Thoracic aorta (tissue), 2 donors: ENCODE data around the gene MBNL1. TPM values are rescaled to one million over a fixed set of nuclear protein-coding genes. Genes with fewer than 3 reads are reported as not detected.
A peak's percentile ranks its signal among the peaks of the same experiment; 100 is the strongest.

ENCODE experiments used
- ATAC-seq: fragments of 150-250 bp; one replicate; pipeline ENCODE4 v1.8.0; 2017; ENCODE audit warnings: low read depth; ENCODE audit not compliant: insufficient number of reproducible peaks, low FRiP score
- DNase-seq: peaks from one replicate; pipeline ENCODE4 v3.0.0-alpha.2; 2020; ENCODE audit warnings: low spot score
- H3K27ac ChIP-seq, 2 donors: fragments of 200-600 bp; sonication (generic); 1 replicate in 1 of 2; 2 replicates in 1 of 2; pipeline ENCODE4 v1.5.1; 2016; ENCODE audit warnings: mild to moderate bottlenecking in 2 of 2, moderate library complexity in 2 of 2
- H3K27me3 ChIP-seq: fragments of 200-600 bp; sonication (generic); replicated peaks from 2 replicates; pipeline ENCODE4 v1.6.0; 2016; ENCODE audit warnings: mild to moderate bottlenecking; ENCODE audit not compliant: insufficient read depth
- H3K36me3 ChIP-seq: fragments of 200-600 bp; sonication (generic); one replicate; pipeline ENCODE4 v1.5.1; 2016
- H3K4me1 ChIP-seq, 2 donors: fragments of 200-600 bp; sonication (generic); 1 replicate in 1 of 2; 2 replicates in 1 of 2; pipeline versions ENCODE4 v1.5.1 to v1.6.0; 2016; ENCODE audit warnings: low read depth in 2 of 2, mild to moderate bottlenecking in 1 of 2; ENCODE audit not compliant: control insufficient read depth in 1 of 2
- H3K4me3 ChIP-seq: fragments of 200-600 bp; sonication (generic); 2 replicates; pipeline ENCODE4 v1.5.1; 2016; ENCODE audit warnings: mild to moderate bottlenecking
- H3K9me3 ChIP-seq: fragments of 200-600 bp; sonication (generic); 2 replicates; pipeline ENCODE4 v1.5.1; 2016
- total RNA-seq, 2 donors: library from RNA; depleted of rRNA; stranded (reverse); fragments of >200 nt; gene quantifications; one replicate each; pipeline versions ENCODE4 v1.1.0 to v1.2.3, GENCODE V29; 2016
- TF ChIP-seq, protein P1 (sequence below): fragments of 200-600 bp; sonication (generic); IDR thresholded peaks from one replicate; pipeline ENCODE4 v1.5.1; 2019; ENCODE audit warnings: antibody characterized with exemption

The MBNL1 gene
- total RNA-seq, 2 donors from 2014 or later = 783 to 1,062 TPM

DNA sequence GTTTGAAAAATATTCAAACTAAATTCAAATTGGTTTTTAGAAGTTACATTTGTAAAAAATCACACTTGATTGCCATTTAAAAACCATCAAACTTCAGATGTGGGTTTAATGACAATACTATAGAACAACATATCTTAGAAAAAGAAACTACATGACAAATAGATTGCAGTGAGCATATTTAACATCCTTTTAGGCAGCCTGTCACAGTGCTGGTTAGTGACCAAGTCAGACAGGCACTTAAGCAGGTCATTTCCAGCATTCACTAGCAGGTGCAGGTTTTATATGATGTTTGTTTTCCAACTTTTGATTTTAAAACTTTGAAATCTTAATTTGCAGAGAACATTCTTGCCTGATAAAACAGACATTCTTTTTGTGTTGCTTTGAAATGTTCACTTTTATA is 115.7 kb downstream of the MBNL1 start:
- no peak for DNase-seq
- H3K9me3 ChIP-seq = no peaks in the 10 kb centered on the region
- no peak for ATAC-seq
- peak overlapping the region; percentile 15 for H3K4me3 ChIP-seq
- TF ChIP-seq, protein P1, sequence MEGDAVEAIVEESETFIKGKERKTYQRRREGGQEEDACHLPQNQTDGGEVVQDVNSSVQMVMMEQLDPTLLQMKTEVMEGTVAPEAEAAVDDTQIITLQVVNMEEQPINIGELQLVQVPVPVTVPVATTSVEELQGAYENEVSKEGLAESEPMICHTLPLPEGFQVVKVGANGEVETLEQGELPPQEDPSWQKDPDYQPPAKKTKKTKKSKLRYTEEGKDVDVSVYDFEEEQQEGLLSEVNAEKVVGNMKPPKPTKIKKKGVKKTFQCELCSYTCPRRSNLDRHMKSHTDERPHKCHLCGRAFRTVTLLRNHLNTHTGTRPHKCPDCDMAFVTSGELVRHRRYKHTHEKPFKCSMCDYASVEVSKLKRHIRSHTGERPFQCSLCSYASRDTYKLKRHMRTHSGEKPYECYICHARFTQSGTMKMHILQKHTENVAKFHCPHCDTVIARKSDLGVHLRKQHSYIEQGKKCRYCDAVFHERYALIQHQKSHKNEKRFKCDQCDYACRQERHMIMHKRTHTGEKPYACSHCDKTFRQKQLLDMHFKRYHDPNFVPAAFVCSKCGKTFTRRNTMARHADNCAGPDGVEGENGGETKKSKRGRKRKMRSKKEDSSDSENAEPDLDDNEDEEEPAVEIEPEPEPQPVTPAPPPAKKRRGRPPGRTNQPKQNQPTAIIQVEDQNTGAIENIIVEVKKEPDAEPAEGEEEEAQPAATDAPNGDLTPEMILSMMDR = no peak
- H3K4me1 ChIP-seq = peaks cover 77 to 96% of the 10 kb centered on the region in 2 donors
- H3K27ac ChIP-seq = peak overlapping the region; percentile 44 to 51
- H3K36me3 ChIP-seq = no peaks in the 10 kb centered on the region
- no peaks in the 10 kb centered on the region for H3K27me3 ChIP-seq

DNA sequence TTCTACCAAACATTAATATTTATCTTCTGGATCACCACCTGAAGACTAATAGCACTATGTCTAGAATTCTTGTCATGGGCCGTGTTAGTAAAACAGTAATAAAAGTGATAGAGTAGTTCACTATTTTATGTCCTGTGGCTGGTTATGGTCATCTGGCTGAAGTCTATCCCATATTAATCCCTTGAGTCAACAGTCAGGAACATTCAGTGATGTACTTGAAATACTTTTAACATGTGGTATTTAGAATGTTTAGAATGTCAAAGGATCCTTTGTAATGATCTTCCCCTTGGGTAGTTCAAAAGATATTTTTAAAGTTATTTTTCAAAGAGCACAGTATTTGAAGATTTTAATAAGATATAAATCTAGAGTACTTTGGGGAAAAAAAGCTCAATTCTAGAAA is 117.0 kb downstream of the MBNL1 start:
- Histone ChIP-seq H3K4me3 (no peak overlapping the region), H3K36me3 (no peaks in the 10 kb centered on the region), H3K4me1 (peaks cover 69 to 91% of the 10 kb centered on the region in 2 donors), H3K27me3 (no peaks in the 10 kb centered on the region), H3K9me3 (no peaks in the 10 kb centered on the region), H3K27ac (peak overlapping the region; percentile 44 to 51)
- DNase-seq (no peak), ATAC-seq (no peak)
- TF ChIP-seq, protein P1 = no peak

DNA sequence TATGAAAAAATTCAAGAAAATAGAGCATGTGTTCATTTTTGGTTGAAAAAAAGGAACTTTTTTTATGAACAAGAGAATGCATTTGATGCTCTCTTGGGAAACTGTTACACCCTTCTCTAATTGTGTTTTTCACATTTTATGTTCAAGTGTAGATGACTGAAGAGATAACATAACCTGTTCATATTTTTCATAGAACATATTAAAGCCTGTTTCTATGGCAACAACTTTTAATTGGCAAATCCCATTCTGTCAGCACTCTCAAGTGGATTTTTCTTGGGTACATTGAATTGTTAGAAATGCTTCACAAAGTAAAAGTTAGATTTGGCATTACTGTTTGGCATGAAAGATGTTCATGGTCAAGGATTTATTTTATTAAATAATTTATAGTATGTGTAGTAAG is 117.5 kb downstream of the MBNL1 start:
- ATAC-seq (no peak), DNase-seq (no peak)
- no peaks in the 10 kb centered on the region for H3K27me3 ChIP-seq
- H3K4me1 ChIP-seq = peaks cover 65 to 90% of the 10 kb centered on the region in 2 donors
- TF ChIP-seq, protein P1 = no peak
- H3K9me3 ChIP-seq = no peaks in the 10 kb centered on the region
- no peaks in the 10 kb centered on the region for H3K36me3 ChIP-seq
- H3K4me3 ChIP-seq = peak overlapping the region; percentile 9
- H3K27ac ChIP-seq = peak overlapping the region; percentile 51 to 56

DNA sequence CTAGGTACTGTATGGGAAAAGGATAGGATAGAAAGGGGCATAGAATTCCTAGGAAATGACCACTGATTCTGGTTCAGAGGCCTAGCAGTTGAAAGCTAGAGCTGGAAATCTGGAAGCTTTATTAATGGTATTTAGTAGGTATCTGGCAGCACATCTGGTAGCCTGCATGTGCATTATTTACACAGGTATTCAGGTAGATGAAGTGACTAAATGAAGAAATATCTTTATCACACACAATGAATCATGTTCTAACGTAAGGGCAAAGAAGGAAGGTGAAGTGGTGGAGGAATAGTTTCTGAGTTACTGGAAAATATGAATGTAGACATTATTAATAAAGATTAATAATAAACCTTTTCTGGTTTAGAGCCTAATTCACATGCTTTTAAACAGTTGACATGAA is 119.9 kb downstream of the MBNL1 start:
- ATAC-seq = no peak
- no peaks in the 10 kb centered on the region for H3K27me3 ChIP-seq
- no peak for DNase-seq
- no peaks in the 10 kb centered on the region for H3K36me3 ChIP-seq
- peaks cover 70 to 91% of the 10 kb centered on the region in 2 donors for H3K4me1 ChIP-seq
- no peaks in the 10 kb centered on the region for H3K9me3 ChIP-seq
- H3K27ac ChIP-seq = peak overlapping the region; percentile 39 to 60
- no peak overlapping the region for H3K4me3 ChIP-seq
- TF ChIP-seq, protein P1 = no peak

DNA sequence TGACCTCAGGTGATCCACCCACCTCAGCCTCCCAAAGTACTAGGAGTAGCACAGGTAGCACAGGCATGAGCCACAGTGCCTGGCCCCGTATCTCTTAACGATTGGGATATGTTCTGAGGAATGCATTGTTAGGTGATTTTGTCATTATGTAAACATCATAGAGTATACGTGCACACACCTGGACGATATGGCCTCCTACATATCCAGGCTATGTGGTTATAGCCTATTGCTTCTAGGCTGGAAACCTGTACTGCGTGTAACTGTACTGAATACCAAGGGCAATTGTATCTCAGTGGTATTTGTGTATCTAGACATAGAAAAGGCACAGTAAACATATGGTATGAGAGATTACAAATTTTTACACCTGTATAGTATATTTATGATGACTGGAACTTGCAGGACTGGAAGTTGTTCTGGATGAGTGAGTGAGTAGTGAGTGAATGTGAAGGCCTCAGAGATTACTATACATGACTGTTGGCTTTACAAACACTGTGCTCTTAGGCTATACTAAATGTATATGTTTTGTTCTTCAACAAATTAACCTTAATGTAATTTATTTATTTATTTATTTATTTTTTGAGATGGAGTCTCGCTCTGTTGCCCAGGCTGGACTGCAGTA is 120.7 kb downstream of the MBNL1 start:
- H3K4me1 ChIP-seq = peaks cover 69 to 91% of the 10 kb centered on the region in 2 donors
- TF ChIP-seq, protein P1 = no peak
- H3K36me3 ChIP-seq = no peaks in the 10 kb centered on the region
- DNase-seq (no peak), ATAC-seq (no peak)
- H3K27ac ChIP-seq = peak overlapping the region in 1 of 2 donors; percentile 15
- no peaks in the 10 kb centered on the region for H3K9me3 ChIP-seq
- H3K27me3 ChIP-seq = no peaks in the 10 kb centered on the region
- H3K4me3 ChIP-seq = no peak overlapping the region
